HG03342 (cell line): Measurements from ENCODE around the gene SRSF10.
A peak's percentile ranks its signal among the peaks of the same experiment; 100 is the strongest.
"Not testable (repeated sequence)": the region's sequence is repeated elsewhere in the genome, so short reads cannot be mapped to it uniquely, and the experiment has no call there.

Experiments used
- ATAC-seq: cut with Tn5 transposase; IDR thresholded peaks from one replicate; pipeline ENCODE4 v1.9.1; 2021; ENCODE audit warnings: mild to moderate bottlenecking, moderate library complexity; ENCODE audit not compliant: unreplicated experiment

The SRSF10 gene

GRCh38 chr1:23979881-23980727, at the start of gene SRSF10:
SRSF10 (minus strand) TSS chr1:23980327; CDS start chr1:23980255, 72 bp downstream.
- peak; percentile 92 for ATAC-seq

- ATAC-seq = no peak
These were observed 47.8 kb upstream of the SRSF10 start for GRCh38 chr1:24027838-24028468.

- ATAC-seq = no peak
These were observed 42.6 kb upstream of the SRSF10 start for GRCh38 chr1:24022581-24023361.

GRCh38 chr1:24021403-24022266, 41.5 kb upstream of the SRSF10 start:
- no peak for ATAC-seq

- ATAC-seq = no peak
These were observed 40.3 kb upstream of the SRSF10 start for GRCh38 chr1:24020470-24020869.

- ATAC-seq = no peak
These were observed 39.9 kb upstream of the SRSF10 start for GRCh38 chr1:24020025-24020424.

- ATAC-seq = no peak
These were observed 38.8 kb upstream of the SRSF10 start for GRCh38 chr1:24018611-24019580.

GRCh38 chr1:24015221-24016210, 35.4 kb upstream of the SRSF10 start:
- ATAC-seq = no peak

GRCh38 chr1:24012878-24013277, 32.8 kb upstream of the SRSF10 start:
- ATAC-seq = not testable (repeated sequence)

GRCh38 chr1:24010650-24011049, 30.5 kb upstream of the SRSF10 start:
- ATAC-seq = no peak

GRCh38 chr1:24009406-24009805, 29.3 kb upstream of the SRSF10 start:
- no peak for ATAC-seq

GRCh38 chr1:24008574-24009184, 28.6 kb upstream of the SRSF10 start:
- not testable (repeated sequence) for ATAC-seq

- ATAC-seq = no peak
These were observed 27.0 kb upstream of the SRSF10 start for GRCh38 chr1:24007079-24007478.

GRCh38 chr1:24005163-24005562, 25.0 kb upstream of the SRSF10 start:
- no peak for ATAC-seq

- ATAC-seq = no peak
These were observed 24.0 kb upstream of the SRSF10 start for GRCh38 chr1:24004132-24004531.

- no peak for ATAC-seq
These were observed 23.3 kb upstream of the SRSF10 start for GRCh38 chr1:24003331-24003972.

- ATAC-seq = no peak
These were observed 22.6 kb upstream of the SRSF10 start for GRCh38 chr1:24002695-24003094.
